GM21529 (cell line): ENCODE data around the gene NKAIN2.
"Not testable (repeated sequence)": the region's sequence is repeated elsewhere in the genome, so short reads cannot be mapped to it uniquely, and the experiment has no call there.

Experiments
- ATAC-seq: cut with Tn5 transposase; IDR thresholded peaks from one replicate; pipeline ENCODE4 v1.9.1; 2021; ENCODE audit not compliant: unreplicated experiment

The NKAIN2 gene

GRCh38 chr6:124737804-124738203 is 934.1 kb downstream of the NKAIN2 start:
- not testable (repeated sequence) for ATAC-seq

- no peak for ATAC-seq
Observed at GRCh38 chr6:124738482-124738881, 934.8 kb downstream of the NKAIN2 start.

GRCh38 chr6:124741341-124741740 is 937.7 kb downstream of the NKAIN2 start:
- ATAC-seq, result no peak

GRCh38 chr6:124742971-124743370 is 939.3 kb downstream of the NKAIN2 start:
- no peak for ATAC-seq

GRCh38 chr6:124743420-124743819 is 939.8 kb downstream of the NKAIN2 start:
- ATAC-seq, result no peak

- no peak for ATAC-seq
Observed at GRCh38 chr6:124747349-124747748, 943.7 kb downstream of the NKAIN2 start.

- no peak for ATAC-seq
Observed at GRCh38 chr6:124748778-124749177, 945.1 kb downstream of the NKAIN2 start.

- no peak for ATAC-seq
Observed at GRCh38 chr6:124753001-124753400, 949.3 kb downstream of the NKAIN2 start.

- ATAC-seq, result no peak
Observed at GRCh38 chr6:124753562-124754105, 950.0 kb downstream of the NKAIN2 start.

GRCh38 chr6:124755321-124755720 is 951.7 kb downstream of the NKAIN2 start:
- no peak for ATAC-seq

- ATAC-seq, result no peak
Observed at GRCh38 chr6:124757560-124757959, 953.9 kb downstream of the NKAIN2 start.

- ATAC-seq, result no peak
Observed at GRCh38 chr6:124758663-124759062, 955.0 kb downstream of the NKAIN2 start.

- ATAC-seq, result no peak
Observed at GRCh38 chr6:124765280-124765679, 961.6 kb downstream of the NKAIN2 start.

GRCh38 chr6:124768224-124768623 is 964.6 kb downstream of the NKAIN2 start:
- ATAC-seq, result no peak

GRCh38 chr6:124769811-124770544 is 966.3 kb downstream of the NKAIN2 start:
- ATAC-seq, result no peak

- no peak for ATAC-seq
Observed at GRCh38 chr6:124770784-124771183, 967.1 kb downstream of the NKAIN2 start.

- ATAC-seq, result no peak
Observed at GRCh38 chr6:124772733-124773319, 969.2 kb downstream of the NKAIN2 start.

GRCh38 chr6:124775121-124775520 is 971.5 kb downstream of the NKAIN2 start:
- no peak for ATAC-seq

- no peak for ATAC-seq
Observed at GRCh38 chr6:124777863-124778262, 974.2 kb downstream of the NKAIN2 start.

- ATAC-seq, result no peak
Observed at GRCh38 chr6:124780623-124781022, 977.0 kb downstream of the NKAIN2 start.

GRCh38 chr6:124783344-124783743 is 979.7 kb downstream of the NKAIN2 start:
- ATAC-seq, result no peak

GRCh38 chr6:124791156-124791555 is 987.5 kb downstream of the NKAIN2 start:
- no peak for ATAC-seq
